HepG2 (cell line): ENCODE measurements around the gene CDK10. TPM values are rescaled to one million over a fixed set of nuclear protein-coding genes. Genes with fewer than 3 reads are reported as not detected.
A peak's percentile ranks its signal among the peaks of the same experiment; 100 is the strongest.

Experiments used
- ARID3A ChIP-seq: IDR thresholded peaks from 2 replicates; pipeline ENCODE4 v1.6.1; 2012; ENCODE audit warnings: low read depth, low read length, improper control_type of control experiment
- ARID4A ChIP-seq: sonication (generic); formaldehyde crosslinking; IDR thresholded peaks from 2 replicates; pipeline ENCODE4 v1.5.0; 2020; ENCODE audit warnings: mild to moderate bottlenecking, missing genetic modification reagents, borderline replicate concordance
- ASH2L ChIP-seq: fragments of 300-600, 200-600 bp; sonication (generic); IDR thresholded peaks from 2 replicates; pipeline ENCODE4 v1.7.0; 2017; ENCODE audit warnings: low read depth, mild to moderate bottlenecking, moderate library complexity, mixed read lengths, low read length; ENCODE audit not compliant: insufficient read length
- ATF3 ChIP-seq: sonication (generic); formaldehyde crosslinking; IDR thresholded peaks from 2 replicates; pipeline ENCODE4 v1.4.0; 2020; ENCODE audit warnings: missing genetic modification reagents
- DZIP1 ChIP-seq: sonication (generic); formaldehyde crosslinking; IDR thresholded peaks from 2 replicates; pipeline ENCODE4 v1.5.0; 2020; ENCODE audit warnings: mild to moderate bottlenecking, missing genetic modification reagents
- HNRNPL ChIP-seq: fragments of 200-400 bp; formaldehyde crosslinking; IDR thresholded peaks from 2 replicates; pipeline ENCODE4 v1.6.1; 2017; ENCODE audit warnings: mild to moderate bottlenecking, low read depth, low read length
- IRF9 ChIP-seq: sonication (generic); formaldehyde crosslinking; IDR thresholded peaks from 2 replicates; pipeline ENCODE4 v1.8.0; 2022; ENCODE audit warnings: missing genetic modification reagents, mild to moderate bottlenecking, borderline replicate concordance
- MTF1 ChIP-seq: sonication (generic); formaldehyde crosslinking; IDR thresholded peaks from 2 replicates; pipeline ENCODE4 v1.5.0; 2020; ENCODE audit warnings: missing genetic modification reagents
- SIN3A ChIP-seq: IDR thresholded peaks from 2 replicates; pipeline ENCODE4 v1.6.1; 2011; ENCODE audit warnings: low read depth, mild to moderate bottlenecking, control low read depth, low read length, borderline replicate concordance
- SP5 ChIP-seq: IDR thresholded peaks from 2 replicates; pipeline ENCODE4 v1.6.1; 2016; ENCODE audit warnings: low read depth, borderline replicate concordance
- SUZ12 ChIP-seq: fragments of 150-350 bp; IDR thresholded peaks from 2 replicates; pipeline ENCODE4 v1.6.1; 2014; ENCODE audit warnings: low read depth, low read length
- ZBTB1 ChIP-seq: sonication (generic); formaldehyde crosslinking; IDR thresholded peaks from 2 replicates; pipeline ENCODE4 v1.4.0; 2020; ENCODE audit warnings: missing genetic modification reagents, borderline replicate concordance
- ZNF598 ChIP-seq: sonication (generic); formaldehyde crosslinking; IDR thresholded peaks from 2 replicates; pipeline ENCODE4 v1.5.1; 2020; ENCODE audit warnings: mild to moderate bottlenecking, missing genetic modification reagents, borderline replicate concordance
- ZNF773 ChIP-seq: sonication (generic); formaldehyde crosslinking; IDR thresholded peaks from 2 replicates; pipeline ENCODE4 v1.4.0; 2020; ENCODE audit warnings: missing genetic modification reagents, borderline replicate concordance
- ZNF839 ChIP-seq: sonication (generic); formaldehyde crosslinking; IDR thresholded peaks from 2 replicates; pipeline ENCODE4 v1.4.0; 2020; ENCODE audit warnings: missing genetic modification reagents, mild to moderate bottlenecking, borderline replicate concordance
- polyA plus RNA-seq, 8 experiments: library from polyadenylated mRNA; depleted of rRNA in 3 of 8; stranded (reverse) in 7 of 8; unstranded in 1 of 8; fragments of >200 nt; fragmentation: Illumina TruSeq in 4 of 8; extraction: Trizol in 4 of 8; gene quantifications; 2 replicates each; pipeline versions ENCODE4 v1.2.1 to v1.2.3, GENCODE V29; 2011 to 2016; ENCODE audit warnings: low read depth in 4 of 8, missing spikeins in 1 of 8, mixed read lengths in 1 of 8; ENCODE audit not compliant: insufficient read depth in 1 of 8
- total RNA-seq, 5 experiments: library from RNA; depleted of rRNA; stranded (reverse); fragments of >200 nt; fragmentation: Illumina TruSeq; extraction: Trizol; gene quantifications; 2 replicates each; pipeline ENCODE4 v1.2.3, GENCODE V29; 2016; ENCODE audit warnings: low read depth in 1 of 5

The CDK10 gene
- total and polyA plus RNA-seq, 2 of the 13 experiments (the other 11 are each of a cell fraction or from before 2014, with no cell fraction given): 2.5 to 3.9 TPM

- TF ChIP-seq DZIP1: peak; percentile 71; the same call in 1 of the 2 replicates
- TF ChIP-seq ZNF598: no peak
- TF ChIP-seq SIN3A: peak; percentile 85; the same call in 1 of the 2 replicates
- TF ChIP-seq MTF1 (CRISPR knock-in tag): peak; percentile 91
- peak; percentile 99 for TF ChIP-seq ARID4A
- no peak for TF ChIP-seq HNRNPL
- TF ChIP-seq ZNF839 (CRISPR knock-in tag): peak; percentile 95; the same call in 1 of the 2 replicates
- TF ChIP-seq IRF9 (CRISPR knock-in tag): peak; percentile 89; the same call in 1 of the 2 replicates
- peak; percentile 42; the same call in 1 of the 2 replicates for TF ChIP-seq ZNF773
- no peak for TF ChIP-seq SUZ12
- no peak for TF ChIP-seq ZBTB1
- peak; percentile 92 for TF ChIP-seq SP5 (CRISPR knock-in tag)
- TF ChIP-seq ATF3 (CRISPR knock-in tag): no peak; the same call in 1 of the 2 replicates
- TF ChIP-seq ARID3A: no peak
- peak; percentile 98 for TF ChIP-seq ASH2L
These were observed 28.9 kb upstream of the CDK10 start, which contains the start of the genes CHMP1A and SPATA33 (continued) for GRCh38 chr16:89657442-89658220.
